Liver (tissue), 9 donors: ENCODE measurements around the gene TRIO. TPM values are rescaled to one million over a fixed set of nuclear protein-coding genes. Genes with fewer than 3 reads are reported as not detected.

Experiments
- DNase-seq: peaks from one replicate; pipeline ENCODE4 v3.0.0-alpha.2; 2017; ENCODE audit warnings: low spot score
- H3K27ac ChIP-seq, 2 donors: one replicate each; pipeline ENCODE4 v1.7.0; 2013; ENCODE audit warnings: inconsistent platforms in 2 of 2, low read length in 2 of 2, control low read depth in 1 of 2, low read depth in 1 of 2, mild to moderate bottlenecking in 1 of 2
- H3K27me3 ChIP-seq, 4 donors: one replicate each; pipeline versions ENCODE4 v1.6.1 to v1.7.0; 2013; ENCODE audit warnings: low read length in 3 of 4, inconsistent platforms in 1 of 4, mild to moderate bottlenecking in 1 of 4, moderate library complexity in 1 of 4; ENCODE audit not compliant: control insufficient read depth in 4 of 4, insufficient read depth in 4 of 4
- H3K36me3 ChIP-seq, 4 donors: one replicate each; pipeline versions ENCODE4 v1.6.1 to v1.7.0; 2013; ENCODE audit warnings: low read length in 3 of 4, mild to moderate bottlenecking in 3 of 4, low read depth in 1 of 4, moderate library complexity in 1 of 4; ENCODE audit not compliant: control insufficient read depth in 4 of 4, insufficient read depth in 3 of 4
- H3K4me1 ChIP-seq, 4 donors: one replicate each; pipeline versions ENCODE4 v1.6.1 to v1.7.0; 2013; ENCODE audit warnings: low read length in 3 of 4, mild to moderate bottlenecking in 3 of 4, moderate library complexity in 1 of 4; ENCODE audit not compliant: control insufficient read depth in 4 of 4, insufficient read depth in 4 of 4
- H3K4me3 ChIP-seq, 3 donors: one replicate each; pipeline versions ENCODE4 v1.6.1 to v1.7.0; 2013; ENCODE audit warnings: low read length in 3 of 3, control low read depth in 1 of 3, low read depth in 1 of 3, mild to moderate bottlenecking in 1 of 3
- H3K9ac ChIP-seq, 2 donors: one replicate each; pipeline ENCODE4 v1.7.0; 2013; ENCODE audit warnings: low read length in 2 of 2, mild to moderate bottlenecking in 2 of 2, moderate library complexity in 2 of 2, control low read depth in 1 of 2, low read depth in 1 of 2
- H3K9me3 ChIP-seq, 4 donors: one replicate each; pipeline versions ENCODE4 v1.6.1 to v1.7.0; 2013; ENCODE audit warnings: low read length in 3 of 4; ENCODE audit not compliant: control insufficient read depth in 4 of 4
- ATF3 ChIP-seq: IDR thresholded peaks from 2 replicates; pipeline ENCODE4 v1.6.1; 2016; ENCODE audit warnings: antibody characterized with exemption
- CTCF ChIP-seq: fragments of 150-350 bp; IDR thresholded peaks from 2 replicates; pipeline ENCODE4 v1.5.1; 2017; ENCODE audit warnings: improper control_type of control experiment, low read depth, low read length; ENCODE audit not compliant: missing input control
- EGR1 ChIP-seq, 2 donors: IDR thresholded peaks; 2 replicates each; pipeline ENCODE4 v1.6.1; 2016 to 2018; ENCODE audit warnings: antibody characterized with exemption in 2 of 2, low read depth in 2 of 2
- FOXA1 ChIP-seq: IDR thresholded peaks from 2 replicates; pipeline ENCODE4 v1.6.1; 2016; ENCODE audit warnings: antibody characterized with exemption
- FOXA2 ChIP-seq: IDR thresholded peaks from 2 replicates; pipeline ENCODE4 v1.6.1; 2016; ENCODE audit warnings: antibody characterized with exemption
- GABPA ChIP-seq, 2 donors: IDR thresholded peaks in 1 of 2; conservative IDR thresholded peaks in 1 of 2; 2 replicates each; pipeline ENCODE4 v1.6.1; 2016; ENCODE audit warnings: antibody characterized with exemption in 2 of 2, mild to moderate bottlenecking in 1 of 2, moderate library complexity in 1 of 2
- HNF4A ChIP-seq, 2 donors: conservative IDR thresholded peaks; 2 replicates each; pipeline ENCODE4 v1.6.1; 2016; ENCODE audit warnings: antibody characterized with exemption in 2 of 2, mild to moderate bottlenecking in 2 of 2
- HNF4G ChIP-seq: IDR thresholded peaks from 2 replicates; pipeline ENCODE4 v1.6.1; 2016; ENCODE audit warnings: antibody characterized with exemption
- JUND ChIP-seq, 2 donors: IDR thresholded peaks; 2 replicates each; pipeline ENCODE4 v1.6.1; 2016; ENCODE audit warnings: antibody characterized with exemption in 2 of 2
- NR2F2 ChIP-seq: IDR thresholded peaks from 2 replicates; pipeline ENCODE4 v1.6.1; 2016; ENCODE audit warnings: antibody characterized with exemption
- RAD21 ChIP-seq, 2 donors: IDR thresholded peaks; 2 replicates each; pipeline ENCODE4 v1.6.1; 2016; ENCODE audit warnings: antibody characterized with exemption in 2 of 2, mild to moderate bottlenecking in 2 of 2
- RXRA ChIP-seq, 2 donors: IDR thresholded peaks; 2 replicates each; pipeline ENCODE4 v1.6.1; 2017 to 2018; ENCODE audit warnings: antibody characterized with exemption in 2 of 2, mild to moderate bottlenecking in 1 of 2
- SP1 ChIP-seq: IDR thresholded peaks from 2 replicates; pipeline ENCODE4 v1.6.1; 2018; ENCODE audit warnings: antibody characterized with exemption, mild to moderate bottlenecking
- TAF1 ChIP-seq: conservative IDR thresholded peaks from 2 replicates; pipeline ENCODE4 v1.6.1; 2016; ENCODE audit warnings: antibody characterized with exemption, mild to moderate bottlenecking
- YY1 ChIP-seq: IDR thresholded peaks from 2 replicates; pipeline ENCODE4 v1.6.1; 2016; ENCODE audit warnings: antibody characterized with exemption, mild to moderate bottlenecking
- WGBS: extraction: QIAGEN DNeasy Blood & Tissue Kit; methylation state at CpG from one replicate; pipeline ENCODE4 v1.1.7; 2013; 5-methylcytosine and 5-hydroxymethylcytosine counted together
- polyA plus RNA-seq, 2 donors: library from polyadenylated mRNA; stranded (reverse) in 1 of 2; unstranded in 1 of 2; fragments of 200-250 nt in 1 of 2; fragments of >200 nt in 1 of 2; fragmentation: Nextera tagmentation in 1 of 2; extraction: Ambion mirVana in 1 of 2; gene quantifications; one replicate each; pipeline versions ENCODE4 v1.2.1 to v1.2.3, GENCODE V29; 2013 to 2015
- total RNA-seq, 2 donors: library from RNA; depleted of rRNA; stranded (reverse); fragments of >200 nt; gene quantifications; one replicate each; pipeline ENCODE4 v1.2.3, GENCODE V29; 2014
- TF ChIP-seq, protein P1 (sequence below): IDR thresholded peaks from 2 replicates; pipeline ENCODE4 v1.6.1; 2016; ENCODE audit warnings: antibody characterized with exemption
- TF ChIP-seq, protein P2 (sequence below): IDR thresholded peaks from 2 replicates; pipeline ENCODE4 v1.6.1; 2016; ENCODE audit warnings: antibody characterized with exemption
- TF ChIP-seq, protein P3 (sequence below): IDR thresholded peaks from 2 replicates; pipeline ENCODE4 v1.6.1; 2016; ENCODE audit warnings: antibody characterized with exemption, mild to moderate bottlenecking
- donor health status: healthy.
- donor health status: healthy.
- donor health status: healthy.
- donor health status: healthy.
- donor health status: healthy.

The TRIO gene
- total and polyA plus RNA-seq, 4 donors, result 8.5 to 86.2 (median 16.0) TPM

- Histone ChIP-seq H3K27me3 (no peaks in the 10 kb centered on the region), H3K9ac (no peak overlapping the region), H3K4me1 (peaks cover 10 to 40% (median 33%) of the 10 kb centered on the region in 4 donors), H3K27ac (no peak overlapping the region), H3K9me3 (no peaks in the 10 kb centered on the region), H3K36me3 (no peaks in the 10 kb centered on the region), H3K4me3 (no peak overlapping the region)
- TF ChIP-seq, protein P1, sequence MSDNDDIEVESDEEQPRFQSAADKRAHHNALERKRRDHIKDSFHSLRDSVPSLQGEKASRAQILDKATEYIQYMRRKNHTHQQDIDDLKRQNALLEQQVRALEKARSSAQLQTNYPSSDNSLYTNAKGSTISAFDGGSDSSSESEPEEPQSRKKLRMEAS, result no peak
- TF ChIP-seq FOXA1, result no peak
- TF ChIP-seq YY1, result no peak
- TF ChIP-seq, protein P2, sequence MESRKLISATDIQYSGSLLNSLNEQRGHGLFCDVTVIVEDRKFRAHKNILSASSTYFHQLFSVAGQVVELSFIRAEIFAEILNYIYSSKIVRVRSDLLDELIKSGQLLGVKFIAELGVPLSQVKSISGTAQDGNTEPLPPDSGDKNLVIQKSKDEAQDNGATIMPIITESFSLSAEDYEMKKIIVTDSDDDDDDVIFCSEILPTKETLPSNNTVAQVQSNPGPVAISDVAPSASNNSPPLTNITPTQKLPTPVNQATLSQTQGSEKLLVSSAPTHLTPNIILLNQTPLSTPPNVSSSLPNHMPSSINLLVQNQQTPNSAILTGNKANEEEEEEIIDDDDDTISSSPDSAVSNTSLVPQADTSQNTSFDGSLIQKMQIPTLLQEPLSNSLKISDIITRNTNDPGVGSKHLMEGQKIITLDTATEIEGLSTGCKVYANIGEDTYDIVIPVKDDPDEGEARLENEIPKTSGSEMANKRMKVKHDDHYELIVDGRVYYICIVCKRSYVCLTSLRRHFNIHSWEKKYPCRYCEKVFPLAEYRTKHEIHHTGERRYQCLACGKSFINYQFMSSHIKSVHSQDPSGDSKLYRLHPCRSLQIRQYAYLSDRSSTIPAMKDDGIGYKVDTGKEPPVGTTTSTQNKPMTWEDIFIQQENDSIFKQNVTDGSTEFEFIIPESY, result no peak
- TF ChIP-seq SP1, result no peak
- TF ChIP-seq JUND (IDR thresholded peaks at IDR 0.05), result no peak
- DNase-seq, result no peak
- WGBS, result 84% methylated on average over 8 of the region's 8 CpGs
These were observed 4.1 kb downstream of the TRIO start for GRCh38 chr5:14147210-14147609.

DNA sequence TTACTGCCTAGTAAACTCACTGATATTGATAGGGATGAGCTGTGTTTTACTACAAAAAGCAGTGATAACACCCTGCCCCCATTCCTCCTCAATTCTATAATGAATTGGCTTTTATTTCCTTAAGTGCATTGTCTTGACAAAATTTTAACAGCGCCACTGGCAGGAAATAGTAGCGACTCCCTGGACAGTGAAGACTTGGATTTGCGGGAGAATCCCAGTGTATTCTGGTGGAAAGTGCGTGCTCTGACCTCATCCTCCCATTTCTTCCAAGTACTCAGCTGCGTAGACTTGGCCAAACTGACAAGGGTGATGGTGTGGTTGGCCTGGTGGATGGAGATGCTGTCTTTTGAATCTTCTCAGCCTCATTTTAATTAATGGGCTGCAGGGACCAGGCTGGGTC is 5.3 kb downstream of the TRIO start:
- H3K27ac ChIP-seq, result peak overlapping the region; percentile 36 to 37
- peaks cover 10 to 41% (median 31%) of the 10 kb centered on the region in 4 donors for H3K4me1 ChIP-seq
- TF ChIP-seq EGR1 (IDR thresholded peaks at IDR 0.05; ENCODE audit: low read depth in 2 of 2) (no peak), HNF4G (no peak), RXRA (IDR thresholded peaks at IDR 0.05) (no peak), YY1 (no peak), GABPA (IDR thresholded peaks at IDR 0.05 in 1 of 2, conservative IDR thresholded peaks at IDR 0.05 in 1 of 2) (no peak), RAD21 (IDR thresholded peaks at IDR 0.05) (no peak), FOXA2 (no peak), HNF4A (conservative IDR thresholded peaks at IDR 0.05) (no peak), FOXA1 (no peak), TAF1 (no peak), SP1 (no peak), ATF3 (no peak), CTCF (no peak), JUND (IDR thresholded peaks at IDR 0.05) (no peak), NR2F2 (no peak)
- TF ChIP-seq, protein P2, result no peak
- TF ChIP-seq, protein P3, sequence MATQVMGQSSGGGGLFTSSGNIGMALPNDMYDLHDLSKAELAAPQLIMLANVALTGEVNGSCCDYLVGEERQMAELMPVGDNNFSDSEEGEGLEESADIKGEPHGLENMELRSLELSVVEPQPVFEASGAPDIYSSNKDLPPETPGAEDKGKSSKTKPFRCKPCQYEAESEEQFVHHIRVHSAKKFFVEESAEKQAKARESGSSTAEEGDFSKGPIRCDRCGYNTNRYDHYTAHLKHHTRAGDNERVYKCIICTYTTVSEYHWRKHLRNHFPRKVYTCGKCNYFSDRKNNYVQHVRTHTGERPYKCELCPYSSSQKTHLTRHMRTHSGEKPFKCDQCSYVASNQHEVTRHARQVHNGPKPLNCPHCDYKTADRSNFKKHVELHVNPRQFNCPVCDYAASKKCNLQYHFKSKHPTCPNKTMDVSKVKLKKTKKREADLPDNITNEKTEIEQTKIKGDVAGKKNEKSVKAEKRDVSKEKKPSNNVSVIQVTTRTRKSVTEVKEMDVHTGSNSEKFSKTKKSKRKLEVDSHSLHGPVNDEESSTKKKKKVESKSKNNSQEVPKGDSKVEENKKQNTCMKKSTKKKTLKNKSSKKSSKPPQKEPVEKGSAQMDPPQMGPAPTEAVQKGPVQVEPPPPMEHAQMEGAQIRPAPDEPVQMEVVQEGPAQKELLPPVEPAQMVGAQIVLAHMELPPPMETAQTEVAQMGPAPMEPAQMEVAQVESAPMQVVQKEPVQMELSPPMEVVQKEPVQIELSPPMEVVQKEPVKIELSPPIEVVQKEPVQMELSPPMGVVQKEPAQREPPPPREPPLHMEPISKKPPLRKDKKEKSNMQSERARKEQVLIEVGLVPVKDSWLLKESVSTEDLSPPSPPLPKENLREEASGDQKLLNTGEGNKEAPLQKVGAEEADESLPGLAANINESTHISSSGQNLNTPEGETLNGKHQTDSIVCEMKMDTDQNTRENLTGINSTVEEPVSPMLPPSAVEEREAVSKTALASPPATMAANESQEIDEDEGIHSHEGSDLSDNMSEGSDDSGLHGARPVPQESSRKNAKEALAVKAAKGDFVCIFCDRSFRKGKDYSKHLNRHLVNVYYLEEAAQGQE, result no peak
- TF ChIP-seq, protein P1, result no peak
- no peaks in the 10 kb centered on the region for H3K36me3 ChIP-seq
- DNase-seq, result no peak
- no peak overlapping the region for H3K9ac ChIP-seq
- no peaks in the 10 kb centered on the region for H3K27me3 ChIP-seq
- H3K9me3 ChIP-seq, result no peaks in the 10 kb centered on the region
- H3K4me3 ChIP-seq, result no peak overlapping the region
- WGBS, result 84% methylated on average over 5 of the region's 5 CpGs
